Activated naive CD4-positive, alpha-beta T cell treated with anti-CD3 and anti-CD28 coated beads, Interleukin-2, amount 50 U/mL, for 24 hours (primary cell): ENCODE results near the gene PID1.

Source experiments
- H3K27ac Mint-ChIP-seq: one replicate; pipeline ENCODE4 v1.8.0; 2021; ENCODE audit warnings: mild to moderate bottlenecking, mixed read lengths
- H3K27me3 Mint-ChIP-seq: one replicate; pipeline ENCODE4 v1.8.0; 2021; ENCODE audit warnings: mixed read lengths
- H3K36me3 Mint-ChIP-seq: one replicate; pipeline ENCODE4 v1.8.0; 2021; ENCODE audit warnings: mixed read lengths
- H3K4me1 Mint-ChIP-seq: one replicate; pipeline ENCODE4 v1.8.0; 2021; ENCODE audit warnings: mixed read lengths
- H3K4me3 Mint-ChIP-seq: one replicate; pipeline ENCODE4 v1.8.0; 2021; ENCODE audit warnings: mild to moderate bottlenecking, mixed read lengths
- H3K9me3 Mint-ChIP-seq: one replicate; pipeline ENCODE4 v1.8.0; 2021; ENCODE audit warnings: mixed read lengths

PID1 gene

DNA sequence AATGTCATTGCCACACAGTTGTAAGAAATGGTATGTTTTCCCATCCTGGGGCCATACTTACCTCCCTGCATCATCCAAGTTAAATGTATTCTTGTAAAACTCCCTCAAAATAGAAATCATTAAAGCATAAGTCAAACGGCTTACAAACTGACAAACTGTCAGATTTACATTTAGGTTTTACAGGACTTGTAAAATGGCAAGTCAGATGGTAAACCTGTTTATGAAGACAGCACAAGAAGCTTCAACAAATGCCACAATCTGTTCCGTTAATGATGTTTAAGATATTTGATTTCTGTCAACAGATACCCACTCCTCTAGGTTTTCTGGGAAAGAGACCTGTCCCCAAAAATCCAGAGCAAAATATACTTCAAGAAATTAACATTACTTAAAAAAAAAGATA, 197.2 kb downstream of the PID1 start:
- no peaks in the 10 kb centered on the region for H3K36me3 Mint-ChIP-seq
- no peaks in the 10 kb centered on the region for H3K27me3 Mint-ChIP-seq
- peaks cover 12% of the 10 kb centered on the region for H3K9me3 Mint-ChIP-seq
- H3K27ac Mint-ChIP-seq = no peak overlapping the region
- H3K4me1 Mint-ChIP-seq = no peaks in the 10 kb centered on the region
- no peak overlapping the region for H3K4me3 Mint-ChIP-seq

GRCh38 chr2:229071292-229071976, 199.7 kb downstream of the PID1 start:
- H3K4me1 Mint-ChIP-seq = no peaks in the 10 kb centered on the region
- peaks cover 12% of the 10 kb centered on the region for H3K9me3 Mint-ChIP-seq
- no peak overlapping the region for H3K4me3 Mint-ChIP-seq
- no peaks in the 10 kb centered on the region for H3K36me3 Mint-ChIP-seq
- no peaks in the 10 kb centered on the region for H3K27me3 Mint-ChIP-seq
- H3K27ac Mint-ChIP-seq = no peak overlapping the region

GRCh38 chr2:229066121-229066715, 204.9 kb downstream of the PID1 start:
- Mint-ChIP-seq H3K27me3 (no peaks in the 10 kb centered on the region), H3K4me1 (no peaks in the 10 kb centered on the region), H3K4me3 (no peak overlapping the region), H3K27ac (no peak overlapping the region), H3K9me3 (peaks cover 11% of the 10 kb centered on the region), H3K36me3 (no peaks in the 10 kb centered on the region)

DNA sequence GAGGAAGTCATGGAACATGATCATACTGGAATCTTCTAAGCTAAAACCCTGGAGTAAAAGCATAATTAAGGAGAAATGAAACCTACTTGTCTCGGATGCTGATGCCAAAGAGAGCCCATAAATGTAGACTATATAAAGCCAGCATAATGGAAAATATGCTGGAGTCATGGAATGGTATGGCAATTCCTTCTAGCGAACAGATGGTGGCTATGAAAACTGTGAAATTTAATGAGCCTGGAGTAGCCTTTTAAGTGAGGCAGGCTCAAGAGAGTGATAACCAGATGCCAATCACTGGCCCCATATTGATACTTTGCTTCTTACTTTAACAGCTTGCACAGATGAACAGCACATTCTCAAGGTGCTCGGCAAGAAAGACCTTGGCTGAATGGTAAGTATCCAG, 206.3 kb downstream of the PID1 start:
- H3K36me3 Mint-ChIP-seq = no peaks in the 10 kb centered on the region
- H3K9me3 Mint-ChIP-seq = peaks cover 13% of the 10 kb centered on the region

GRCh38 chr2:229060147-229060546, 210.9 kb downstream of the PID1 start:
- H3K27me3 Mint-ChIP-seq = no peaks in the 10 kb centered on the region
- H3K4me3 Mint-ChIP-seq = no peak overlapping the region
- H3K36me3 Mint-ChIP-seq = no peaks in the 10 kb centered on the region
- H3K4me1 Mint-ChIP-seq = no peaks in the 10 kb centered on the region
- H3K9me3 Mint-ChIP-seq = peaks cover 13% of the 10 kb centered on the region
- no peak overlapping the region for H3K27ac Mint-ChIP-seq

More for the DNA sequence above, 206.3 kb downstream of the PID1 start:
- no peaks in the 10 kb centered on the region for H3K27me3 Mint-ChIP-seq
- no peak overlapping the region for H3K4me3 Mint-ChIP-seq
- H3K4me1 Mint-ChIP-seq = no peaks in the 10 kb centered on the region
- H3K27ac Mint-ChIP-seq = no peak overlapping the region

DNA sequence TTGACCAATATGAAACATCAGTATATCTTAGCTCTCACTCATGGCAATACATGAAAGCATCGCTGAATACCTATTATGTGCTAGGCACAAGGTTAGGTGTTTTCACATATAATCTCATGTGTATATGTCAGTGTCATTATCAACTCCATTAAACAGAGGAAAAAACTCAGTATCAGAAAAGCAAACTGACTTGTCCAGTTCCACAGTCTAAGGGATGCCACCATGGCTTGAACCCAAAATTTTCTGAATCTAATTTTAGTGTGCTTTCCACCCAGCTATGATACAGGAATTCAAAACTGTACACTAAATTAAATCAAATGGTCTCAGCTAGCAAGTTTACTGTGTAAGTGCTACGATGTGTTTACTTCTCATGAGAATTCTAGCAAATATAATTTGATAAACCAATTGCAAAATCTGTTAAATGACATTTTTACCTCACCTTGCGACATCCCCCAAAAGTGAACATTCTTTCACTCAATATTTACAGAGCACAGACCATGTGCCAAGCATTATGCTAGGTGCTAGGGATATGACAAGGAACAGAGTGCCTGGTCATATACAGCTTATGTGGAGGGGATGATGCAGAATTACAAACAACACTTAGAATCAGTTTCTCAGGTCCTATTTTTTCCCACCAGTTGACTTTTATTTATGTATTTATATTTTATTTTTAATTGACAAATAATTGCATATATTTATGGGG, 211.6 kb downstream of the PID1 start:
- H3K36me3 Mint-ChIP-seq = no peaks in the 10 kb centered on the region
- no peak overlapping the region for H3K27ac Mint-ChIP-seq
- no peak overlapping the region for H3K4me3 Mint-ChIP-seq
- peaks cover 13% of the 10 kb centered on the region for H3K9me3 Mint-ChIP-seq
- no peaks in the 10 kb centered on the region for H3K27me3 Mint-ChIP-seq
- H3K4me1 Mint-ChIP-seq = no peaks in the 10 kb centered on the region

GRCh38 chr2:229057976-229058553, 213.0 kb downstream of the PID1 start:
- no peak overlapping the region for H3K27ac Mint-ChIP-seq
- no peaks in the 10 kb centered on the region for H3K4me1 Mint-ChIP-seq
- no peak overlapping the region for H3K4me3 Mint-ChIP-seq
- no peaks in the 10 kb centered on the region for H3K36me3 Mint-ChIP-seq
- H3K27me3 Mint-ChIP-seq = no peaks in the 10 kb centered on the region
- peaks cover 9% of the 10 kb centered on the region for H3K9me3 Mint-ChIP-seq

DNA sequence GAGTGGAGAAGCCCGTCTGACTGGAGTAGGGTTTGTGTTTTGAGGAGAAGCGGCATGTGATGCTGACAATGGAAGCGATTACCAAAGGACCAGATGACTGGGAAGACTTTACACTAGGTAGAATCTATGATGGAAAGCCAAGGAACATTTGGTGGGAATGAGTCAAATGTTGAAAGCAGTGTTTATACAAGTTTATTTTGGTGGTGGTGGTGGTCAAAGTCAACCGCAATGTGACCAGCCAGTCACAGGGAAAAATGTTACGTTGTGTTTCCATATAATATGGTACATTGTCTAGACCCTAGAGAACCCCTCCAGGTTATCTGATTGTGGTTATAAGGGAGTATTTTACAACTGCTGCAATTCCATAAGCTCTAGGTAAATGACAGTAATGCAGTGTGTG, 216.8 kb downstream of the PID1 start:
- Mint-ChIP-seq H3K4me1 (no peaks in the 10 kb centered on the region), H3K36me3 (no peaks in the 10 kb centered on the region), H3K4me3 (no peak overlapping the region), H3K27ac (no peak overlapping the region), H3K27me3 (no peaks in the 10 kb centered on the region), H3K9me3 (no peaks in the 10 kb centered on the region)

DNA sequence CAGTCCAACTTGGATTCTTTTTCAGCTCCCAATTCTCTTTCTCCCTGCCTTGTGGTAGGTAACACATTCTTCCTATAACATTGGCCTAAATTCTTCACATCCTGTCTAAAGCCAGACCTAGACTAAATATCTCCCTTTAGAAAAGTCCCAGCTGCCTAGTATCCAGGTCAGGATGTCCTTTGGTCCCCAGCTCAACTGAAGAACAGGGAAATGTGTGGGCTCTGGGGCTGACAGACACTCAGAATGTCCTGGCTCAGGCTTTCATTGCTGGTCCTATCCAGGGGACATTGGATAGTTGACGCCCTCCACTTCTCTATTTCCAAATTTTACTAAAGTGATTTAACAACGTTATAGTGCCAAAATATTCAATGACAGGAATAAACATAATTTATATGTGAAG, 219.3 kb downstream of the PID1 start:
- H3K9me3 Mint-ChIP-seq = no peaks in the 10 kb centered on the region
- no peaks in the 10 kb centered on the region for H3K4me1 Mint-ChIP-seq
- no peaks in the 10 kb centered on the region for H3K27me3 Mint-ChIP-seq

DNA sequence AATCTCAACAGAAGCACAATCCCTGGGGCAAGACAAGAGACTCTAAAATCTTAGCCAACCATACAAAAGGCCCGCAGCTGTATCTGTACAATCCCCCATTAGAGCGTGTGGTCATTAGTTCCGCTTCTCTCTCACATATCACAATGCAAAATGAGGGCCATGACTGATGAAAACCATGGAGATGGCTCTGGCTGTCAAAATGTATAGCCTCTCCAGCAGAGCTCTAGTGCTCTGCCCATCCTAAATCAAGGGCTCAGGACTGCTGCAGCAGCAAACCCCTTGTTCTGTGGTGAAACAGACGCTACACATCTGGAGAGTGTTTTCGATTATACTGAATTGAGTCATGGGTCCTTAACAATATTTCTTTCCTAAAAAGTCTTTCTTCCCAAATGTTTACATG, 221.0 kb downstream of the PID1 start:
- Mint-ChIP-seq H3K27me3 (no peaks in the 10 kb centered on the region), H3K9me3 (no peaks in the 10 kb centered on the region), H3K4me3 (no peak overlapping the region)

More for the DNA sequence above, 219.3 kb downstream of the PID1 start:
- no peak overlapping the region for H3K27ac Mint-ChIP-seq
- H3K36me3 Mint-ChIP-seq = no peaks in the 10 kb centered on the region
- no peak overlapping the region for H3K4me3 Mint-ChIP-seq

GRCh38 chr2:229048134-229048533, 223.0 kb downstream of the PID1 start:
- no peaks in the 10 kb centered on the region for H3K27me3 Mint-ChIP-seq
- no peak overlapping the region for H3K4me3 Mint-ChIP-seq
- H3K36me3 Mint-ChIP-seq = no peaks in the 10 kb centered on the region
- no peaks in the 10 kb centered on the region for H3K9me3 Mint-ChIP-seq
- no peak overlapping the region for H3K27ac Mint-ChIP-seq
- no peaks in the 10 kb centered on the region for H3K4me1 Mint-ChIP-seq

More for the DNA sequence above, 221.0 kb downstream of the PID1 start:
- Mint-ChIP-seq H3K4me1 (no peaks in the 10 kb centered on the region), H3K27ac (no peak overlapping the region), H3K36me3 (no peaks in the 10 kb centered on the region)

DNA sequence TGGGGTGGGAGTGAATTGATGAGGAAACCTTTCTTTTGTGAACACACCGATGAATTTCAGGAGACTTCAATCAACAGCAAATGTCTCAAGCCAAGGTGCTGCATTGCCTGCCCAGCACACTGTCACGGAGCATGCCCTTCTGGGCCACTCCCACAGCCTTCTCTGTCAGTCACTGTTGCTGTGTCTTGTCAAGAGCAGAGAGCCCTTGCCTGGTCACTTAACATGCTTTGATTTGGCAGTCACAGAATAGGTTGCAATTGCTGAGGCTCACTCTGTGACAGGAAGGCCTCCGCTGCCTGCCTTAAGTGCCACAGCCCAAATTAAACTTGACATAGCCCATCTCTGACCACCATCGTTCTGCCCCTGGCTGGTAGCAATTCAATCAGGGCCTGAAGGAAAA, 225.4 kb downstream of the PID1 start:
- Mint-ChIP-seq H3K4me3 (no peak overlapping the region), H3K4me1 (no peaks in the 10 kb centered on the region), H3K27me3 (no peaks in the 10 kb centered on the region), H3K27ac (no peak overlapping the region), H3K36me3 (no peaks in the 10 kb centered on the region), H3K9me3 (no peaks in the 10 kb centered on the region)

DNA sequence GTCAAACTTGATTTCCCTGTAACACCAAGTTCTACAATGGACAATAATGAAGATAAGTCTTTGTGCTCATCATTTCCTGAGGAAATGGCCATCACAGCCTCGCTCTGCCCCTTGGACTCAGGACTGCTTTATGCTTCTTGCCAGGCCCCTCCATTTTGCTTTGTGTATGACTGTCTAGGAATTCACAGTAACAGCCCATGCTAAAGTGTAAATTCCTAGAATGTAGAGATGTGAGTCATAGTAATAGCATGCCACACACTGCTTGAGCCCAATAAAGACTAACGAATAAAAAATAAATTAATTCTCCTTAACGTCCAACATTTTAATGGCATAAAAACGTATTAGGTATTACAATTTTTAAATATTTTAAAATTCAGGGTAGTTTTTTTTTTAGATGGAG, 226.5 kb downstream of the PID1 start:
- Mint-ChIP-seq H3K9me3 (no peaks in the 10 kb centered on the region), H3K4me1 (no peaks in the 10 kb centered on the region)

DNA sequence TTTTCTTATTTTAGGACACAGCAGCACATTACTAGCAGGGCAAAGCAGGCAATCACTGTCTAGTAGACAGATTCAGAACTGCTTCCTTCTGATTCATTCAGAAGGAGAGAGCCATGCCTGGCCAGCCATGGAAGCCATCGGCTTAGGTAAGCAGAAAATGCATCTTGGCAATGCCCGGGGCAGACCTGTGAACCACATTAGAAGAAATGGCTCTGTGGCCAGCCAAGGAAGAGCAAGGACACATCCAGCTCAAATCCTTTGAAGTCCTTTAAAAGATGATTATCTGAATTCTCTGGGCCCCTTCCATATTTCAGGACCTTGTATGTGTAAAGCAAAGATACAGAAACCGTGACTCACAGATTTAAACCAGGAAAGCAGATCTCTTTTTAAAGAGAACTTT, 227.4 kb downstream of the PID1 start:
- Mint-ChIP-seq H3K4me1 (no peaks in the 10 kb centered on the region), H3K27me3 (no peaks in the 10 kb centered on the region), H3K27ac (no peak overlapping the region), H3K9me3 (no peaks in the 10 kb centered on the region), H3K36me3 (no peaks in the 10 kb centered on the region), H3K4me3 (no peak overlapping the region)

More for the DNA sequence above, 226.5 kb downstream of the PID1 start:
- H3K36me3 Mint-ChIP-seq = no peaks in the 10 kb centered on the region
- no peaks in the 10 kb centered on the region for H3K27me3 Mint-ChIP-seq
- no peak overlapping the region for H3K27ac Mint-ChIP-seq
- H3K4me3 Mint-ChIP-seq = no peak overlapping the region

GRCh38 chr2:229042349-229042748, 228.7 kb downstream of the PID1 start:
- H3K4me1 Mint-ChIP-seq = no peaks in the 10 kb centered on the region
- no peaks in the 10 kb centered on the region for H3K27me3 Mint-ChIP-seq
- H3K36me3 Mint-ChIP-seq = no peaks in the 10 kb centered on the region
- no peak overlapping the region for H3K4me3 Mint-ChIP-seq
- no peak overlapping the region for H3K27ac Mint-ChIP-seq
- H3K9me3 Mint-ChIP-seq = no peaks in the 10 kb centered on the region

DNA sequence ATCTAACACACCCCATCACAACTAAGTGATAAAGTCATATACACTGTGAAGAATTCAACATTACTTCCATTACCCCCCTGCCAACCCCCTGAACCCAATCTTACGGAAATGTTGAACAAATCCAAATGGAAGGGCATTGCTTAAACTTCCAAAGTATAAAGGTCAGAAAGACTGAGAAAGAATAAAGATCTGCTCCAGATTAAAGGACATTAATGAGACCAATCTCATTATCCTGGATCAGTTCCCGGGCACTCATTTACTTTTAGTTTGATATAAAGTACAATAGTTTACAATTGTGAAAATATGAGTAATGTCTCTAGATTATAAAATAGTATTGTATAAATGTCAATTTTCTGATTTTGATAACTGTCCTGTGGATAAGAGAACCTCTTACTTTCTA, 229.4 kb downstream of the PID1 start:
- no peak overlapping the region for H3K4me3 Mint-ChIP-seq
- no peaks in the 10 kb centered on the region for H3K36me3 Mint-ChIP-seq
- H3K27ac Mint-ChIP-seq = no peak overlapping the region
- no peaks in the 10 kb centered on the region for H3K9me3 Mint-ChIP-seq
- H3K27me3 Mint-ChIP-seq = no peaks in the 10 kb centered on the region
- no peaks in the 10 kb centered on the region for H3K4me1 Mint-ChIP-seq
